Smooth muscle cell (in vitro differentiated cells): Measurements from ENCODE around the gene TIMM22. TPM values are rescaled to one million over a fixed set of nuclear protein-coding genes. Genes with fewer than 3 reads are reported as not detected.

Source experiments
- DNase-seq: peaks from one replicate; lab custom pipeline; 2025; ENCODE audit not compliant: unreplicated experiment; lab: John Stamatoyannopoulos, UW
- H2AFZ ChIP-seq: fragments of 200-600 bp; sonication (generic); 2 replicates; pipeline ENCODE4 v1.6.0; 2016; ENCODE audit warnings: antibody characterized with exemption, low read depth, mild to moderate bottlenecking
- H3F3A ChIP-seq: fragments of 200-600 bp; sonication (generic); 2 replicates; pipeline ENCODE4 v1.6.0; 2017; ENCODE audit warnings: antibody characterized with exemption, low read depth
- H3K27ac ChIP-seq: fragments of 200-600 bp; sonication (generic); 2 replicates; pipeline ENCODE4 v1.5.1; 2016; ENCODE audit warnings: low read depth, mild to moderate bottlenecking
- H3K27me3 ChIP-seq: fragments of 200-600 bp; sonication (generic); 2 replicates; pipeline ENCODE4 v1.6.1; 2016; ENCODE audit warnings: low read depth, mild to moderate bottlenecking
- H3K36me3 ChIP-seq: fragments of 200-600 bp; sonication (generic); 2 replicates; pipeline ENCODE4 v1.5.1; 2016; ENCODE audit warnings: low read depth
- H3K4me1 ChIP-seq: fragments of 200-600 bp; sonication (generic); 2 replicates; pipeline ENCODE4 v1.5.1; 2016; ENCODE audit warnings: low read depth
- H3K4me2 ChIP-seq: fragments of 200-600 bp; sonication (generic); 2 replicates; pipeline ENCODE4 v1.6.0; 2016; ENCODE audit warnings: mild to moderate bottlenecking
- H3K4me3 ChIP-seq: fragments of 200-600 bp; sonication (generic); 2 replicates; pipeline ENCODE4 v1.5.1; 2016; ENCODE audit warnings: mild to moderate bottlenecking
- H3K79me2 ChIP-seq: fragments of 200-600 bp; sonication (generic); 2 replicates; pipeline ENCODE4 v1.6.0; 2016; ENCODE audit warnings: low read depth, mild to moderate bottlenecking
- H3K9ac ChIP-seq: fragments of 200-600 bp; sonication (generic); 2 replicates; pipeline ENCODE4 v1.6.0; 2016; ENCODE audit warnings: low read depth
- H3K9me3 ChIP-seq: fragments of 200-600 bp; sonication (generic); replicated peaks from 2 replicates; pipeline ENCODE4 v1.5.1; 2016; ENCODE audit warnings: low read depth
- H4K20me1 ChIP-seq: fragments of 200-600 bp; sonication (generic); 2 replicates; pipeline ENCODE4 v1.6.0; 2016; ENCODE audit warnings: low read depth
- CTCF ChIP-seq: fragments of 200-600 bp; sonication (generic); IDR thresholded peaks from 2 replicates; pipeline ENCODE4 v1.5.1; 2017; ENCODE audit warnings: borderline replicate concordance, mild to moderate bottlenecking, antibody characterized with exemption; ENCODE audit not compliant: insufficient read depth, poor library complexity, severe bottlenecking
- WGBS: methylation state at CpG from one replicate; pipeline ENCODE4 v1.1.7; 2016; ENCODE audit warnings: low lambda C conversion rate; 5-methylcytosine and 5-hydroxymethylcytosine counted together
- polyA plus RNA-seq: library from polyadenylated mRNA; unstranded; fragments of >200 nt; fragmentation: Nextera tagmentation; extraction: Ambion mirVana; gene quantifications from 2 replicates; pipeline ENCODE4 v1.2.1, GENCODE V29; 2016
- total RNA-seq: library from RNA; depleted of rRNA; stranded (reverse); fragments of >200 nt; gene quantifications from 2 replicates; pipeline ENCODE4 v1.2.3, GENCODE V29; 2014

TIMM22 gene
- total and polyA plus RNA-seq, 2 experiments from 2014 or later, result 13.7 to 24.0 TPM

GRCh38 chr17:1019451-1019850, 22.5 kb downstream of the TIMM22 start:
- no peak overlapping the region for H3K4me2 ChIP-seq
- TF ChIP-seq CTCF, result no peak
- no peaks in the 10 kb centered on the region for H3K79me2 ChIP-seq
- H4K20me1 ChIP-seq, result peaks cover 52% of the 10 kb centered on the region
- no peak overlapping the region for H2AFZ ChIP-seq
- H3K9ac ChIP-seq, result no peak overlapping the region
- no peaks in the 10 kb centered on the region for H3K4me1 ChIP-seq
- no peaks in the 10 kb centered on the region for H3K27me3 ChIP-seq
- no peaks in the 10 kb centered on the region for H3K9me3 ChIP-seq
- H3K4me3 ChIP-seq, result no peak overlapping the region
- H3F3A ChIP-seq, result no peaks in the 10 kb centered on the region
- H3K27ac ChIP-seq, result no peak overlapping the region
- 82% methylated on average over 10 of the region's 10 CpGs for WGBS
- DNase-seq, result no peak
- H3K36me3 ChIP-seq, result no peaks in the 10 kb centered on the region

- Histone ChIP-seq H3K4me3 (no peak overlapping the region), H3K36me3 (no peaks in the 10 kb centered on the region), H4K20me1 (peaks cover 54% of the 10 kb centered on the region), H3K4me2 (no peak overlapping the region), H3K4me1 (no peaks in the 10 kb centered on the region), H3K9ac (no peak overlapping the region), H3K27ac (no peak overlapping the region), H2AFZ (no peak overlapping the region), H3K79me2 (no peaks in the 10 kb centered on the region), H3K9me3 (no peaks in the 10 kb centered on the region), H3F3A (no peaks in the 10 kb centered on the region), H3K27me3 (no peaks in the 10 kb centered on the region)
- 94% methylated on average over 13 of the region's 17 CpGs for WGBS
- no peak for DNase-seq
- no peak for TF ChIP-seq CTCF
Measured at GRCh38 chr17:1021147-1021546, 24.2 kb downstream of the TIMM22 start.

- Histone ChIP-seq H3K79me2 (no peaks in the 10 kb centered on the region), H3K27ac (no peak overlapping the region), H3K9ac (no peak overlapping the region), H3K4me1 (no peaks in the 10 kb centered on the region), H3F3A (no peaks in the 10 kb centered on the region), H4K20me1 (peaks cover 55% of the 10 kb centered on the region), H3K4me2 (no peak overlapping the region), H3K9me3 (no peaks in the 10 kb centered on the region), H2AFZ (no peak overlapping the region), H3K36me3 (no peaks in the 10 kb centered on the region), H3K27me3 (no peaks in the 10 kb centered on the region), H3K4me3 (no peak overlapping the region)
- TF ChIP-seq CTCF, result no peak
- WGBS, result 93% methylated on average over 27 of the region's 32 CpGs
- DNase-seq, result no peak
Measured at GRCh38 chr17:1022278-1023024, 25.5 kb downstream of the TIMM22 start.

- WGBS, result 91% methylated on average over 27 of the region's 27 CpGs
- no peaks in the 10 kb centered on the region for H3K4me1 ChIP-seq
- no peak overlapping the region for H3K9ac ChIP-seq
- H3K27me3 ChIP-seq, result no peaks in the 10 kb centered on the region
- H4K20me1 ChIP-seq, result peaks cover 59% of the 10 kb centered on the region
- no peak overlapping the region for H3K4me2 ChIP-seq
- no peaks in the 10 kb centered on the region for H3F3A ChIP-seq
- H3K4me3 ChIP-seq, result no peak overlapping the region
- no peak for DNase-seq
- no peaks in the 10 kb centered on the region for H3K36me3 ChIP-seq
- no peak overlapping the region for H3K27ac ChIP-seq
- H2AFZ ChIP-seq, result no peak overlapping the region
- no peaks in the 10 kb centered on the region for H3K9me3 ChIP-seq
- no peak for TF ChIP-seq CTCF
- H3K79me2 ChIP-seq, result no peaks in the 10 kb centered on the region
Measured at GRCh38 chr17:1024076-1024475, 27.1 kb downstream of the TIMM22 start.
